Measurements from ENCODE around the gene SLC5A10. TPM values are rescaled to one million over a fixed set of nuclear protein-coding genes. Genes with fewer than 3 reads are reported as not detected.

SLC5A10 gene
- total RNA-seq, 4 donors from 2014 or later = 0.40 to 0.76 (median 0.53) TPM; not detected in 1

- no peaks in the 10 kb centered on the region for H3K9me3 ChIP-seq
- no peak overlapping the region for H3K27ac ChIP-seq
- no peak for DNase-seq
- H3K27me3 ChIP-seq = no peaks in the 10 kb centered on the region
- H3K4me1 ChIP-seq = no peaks in the 10 kb centered on the region
- intact Hi-C loops (cut with DNase I) = no loop called here
- 72% methylated on average over 11 to 14 of the region's 14 CpGs for WGBS, 2 donors
- H3K36me3 ChIP-seq = peaks cover 0 to 40% (median 13%) of the 10 kb centered on the region in 3 donors
- no peak for TF ChIP-seq POLR2A (IDR thresholded peaks at IDR 0.05)
- no peak for TF ChIP-seq CTCF (IDR thresholded peaks at IDR 0.05)
- H3K4me3 ChIP-seq = no peak overlapping the region
Measured at GRCh38 chr17:18933102-18934058, 18.6 kb upstream of the SLC5A10 start.

GRCh38 chr17:18937981-18938691 lies 13.8 kb upstream of the SLC5A10 start:
- no peak for DNase-seq
- intact Hi-C loops (cut with DNase I) = no loop called here
- no peak overlapping the region for H3K27ac ChIP-seq
- no peaks in the 10 kb centered on the region for H3K9me3 ChIP-seq
- peaks cover 0 to 9% (median 0%) of the 10 kb centered on the region in 4 donors for H3K27me3 ChIP-seq
- WGBS, 2 donors = 69 to 73% methylated on average over 8 of the region's 8 CpGs
- TF ChIP-seq CTCF (IDR thresholded peaks at IDR 0.05) (no peak), POLR2A (IDR thresholded peaks at IDR 0.05) (no peak)
- H3K36me3 ChIP-seq = no peaks in the 10 kb centered on the region
- no peak overlapping the region for H3K4me3 ChIP-seq
- H3K4me1 ChIP-seq = no peaks in the 10 kb centered on the region

- no peak for TF ChIP-seq POLR2A (IDR thresholded peaks at IDR 0.05)
- TF ChIP-seq CTCF (IDR thresholded peaks at IDR 0.05) = no peak
- no peaks in the 10 kb centered on the region for H3K9me3 ChIP-seq
- H3K4me3 ChIP-seq = no peak overlapping the region
- no peak overlapping the region for H3K27ac ChIP-seq
- 76 to 78% methylated on average over 2 of the region's 2 CpGs for whole genome bisulfite sequencing, 2 donors
- H3K27me3 ChIP-seq = peaks cover 0 to 9% (median 0%) of the 10 kb centered on the region in 4 donors
- H3K36me3 ChIP-seq = no peaks in the 10 kb centered on the region
- no peaks in the 10 kb centered on the region for H3K4me1 ChIP-seq
- DNase-seq = no peak
- intact Hi-C loops (cut with DNase I) = no loop called here
Measured at GRCh38 chr17:18938692-18939023, 13.3 kb upstream of the SLC5A10 start.

GRCh38 chr17:18944646-18945045 lies 7.3 kb upstream of the SLC5A10 start:
- no peak for DNase-seq
- Histone ChIP-seq H3K27ac (no peak overlapping the region), H3K36me3 (no peaks in the 10 kb centered on the region), H3K4me1 (peaks cover 0 to 2% (median 0%) of the 10 kb centered on the region in 3 donors), H3K9me3 (no peaks in the 10 kb centered on the region), H3K27me3 (peaks cover 0 to 33% (median 0%) of the 10 kb centered on the region in 4 donors), H3K4me3 (no peak overlapping the region)
- intact Hi-C loops (cut with DNase I) = no loop called here
- WGBS, 2 donors = 78 to 87% methylated on average over 5 of the region's 5 CpGs
- TF ChIP-seq CTCF (IDR thresholded peaks at IDR 0.05) = no peak
- no peak for TF ChIP-seq POLR2A (IDR thresholded peaks at IDR 0.05)

GRCh38 chr17:18946536-18946935 lies 5.4 kb upstream of the SLC5A10 start:
- H3K9me3 ChIP-seq = no peaks in the 10 kb centered on the region
- no peak overlapping the region for H3K27ac ChIP-seq
- DNase-seq = no peak
- no peak overlapping the region for H3K4me3 ChIP-seq
- H3K4me1 ChIP-seq = peaks cover 0 to 16% (median 3%) of the 10 kb centered on the region in 3 donors
- intact Hi-C loops (cut with DNase I) = no loop called here
- TF ChIP-seq POLR2A (IDR thresholded peaks at IDR 0.05) = no peak
- TF ChIP-seq CTCF (IDR thresholded peaks at IDR 0.05) = no peak
- peaks cover 0 to 29% (median 0%) of the 10 kb centered on the region in 4 donors for H3K27me3 ChIP-seq
- H3K36me3 ChIP-seq = no peaks in the 10 kb centered on the region
- 38 to 45% methylated on average over 2 of the region's 2 CpGs for WGBS, 2 donors

Data from esophagus squamous epithelium (tissue), 5 donors.